Stomach (tissue), 4 donors: ENCODE data around the gene KRT72.

Experiments used
- POLR2AphosphoS5 ChIP-seq, 3 donors: sonication (generic); formaldehyde crosslinking; IDR thresholded peaks; one replicate each; pipeline ENCODE4 v1.6.1; 2016; ENCODE audit warnings: antibody characterized with exemption in 3 of 3
- TF ChIP-seq, protein P1 (sequence below), 7 experiments: fragments of 450-650 bp in 4 of 7; fragments of 200-600 bp in 3 of 7; sonication (generic) in 3 of 7; IDR thresholded peaks; one replicate each; pipeline ENCODE4 v1.5.1; 2016 to 2019; ENCODE audit warnings: antibody characterized with exemption in 7 of 7, control low read depth in 2 of 7, mild to moderate bottlenecking in 1 of 7

DNA sequence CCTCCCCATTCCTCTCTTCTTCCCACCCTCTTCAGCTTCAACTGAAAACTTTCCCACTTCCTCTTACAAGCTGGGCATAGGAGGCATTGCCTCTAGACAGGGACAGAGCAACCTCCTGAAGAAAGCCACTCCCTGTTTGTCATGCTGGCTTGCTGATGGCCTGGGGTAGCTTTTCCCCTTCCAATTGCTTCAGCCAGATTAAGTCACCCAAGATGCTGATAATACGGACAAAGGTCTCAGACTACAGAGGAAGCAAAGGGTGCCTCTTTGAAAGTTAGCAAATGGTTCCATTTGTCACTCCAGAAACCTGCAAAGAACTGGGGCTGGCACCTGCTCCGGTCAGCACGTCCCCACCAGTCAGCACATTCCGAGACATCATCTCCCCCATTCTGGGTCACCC, 44.7 kb upstream of the KRT72 start:
- TF ChIP-seq, protein P1, sequence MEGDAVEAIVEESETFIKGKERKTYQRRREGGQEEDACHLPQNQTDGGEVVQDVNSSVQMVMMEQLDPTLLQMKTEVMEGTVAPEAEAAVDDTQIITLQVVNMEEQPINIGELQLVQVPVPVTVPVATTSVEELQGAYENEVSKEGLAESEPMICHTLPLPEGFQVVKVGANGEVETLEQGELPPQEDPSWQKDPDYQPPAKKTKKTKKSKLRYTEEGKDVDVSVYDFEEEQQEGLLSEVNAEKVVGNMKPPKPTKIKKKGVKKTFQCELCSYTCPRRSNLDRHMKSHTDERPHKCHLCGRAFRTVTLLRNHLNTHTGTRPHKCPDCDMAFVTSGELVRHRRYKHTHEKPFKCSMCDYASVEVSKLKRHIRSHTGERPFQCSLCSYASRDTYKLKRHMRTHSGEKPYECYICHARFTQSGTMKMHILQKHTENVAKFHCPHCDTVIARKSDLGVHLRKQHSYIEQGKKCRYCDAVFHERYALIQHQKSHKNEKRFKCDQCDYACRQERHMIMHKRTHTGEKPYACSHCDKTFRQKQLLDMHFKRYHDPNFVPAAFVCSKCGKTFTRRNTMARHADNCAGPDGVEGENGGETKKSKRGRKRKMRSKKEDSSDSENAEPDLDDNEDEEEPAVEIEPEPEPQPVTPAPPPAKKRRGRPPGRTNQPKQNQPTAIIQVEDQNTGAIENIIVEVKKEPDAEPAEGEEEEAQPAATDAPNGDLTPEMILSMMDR (IDR thresholded peaks at IDR 0.05), result no peak
- TF ChIP-seq POLR2AphosphoS5 (IDR thresholded peaks at IDR 0.05), result no peak
